CD4-positive, alpha-beta T cell (primary cell): ENCODE measurements around the gene IL4R. TPM values are rescaled to one million over a fixed set of nuclear protein-coding genes. Genes with fewer than 3 reads are reported as not detected.
A peak's percentile ranks its signal among the peaks of the same experiment; 100 is the strongest.

ENCODE experiments used
- ATAC-seq: fragments of 200-7000 bp; cut with Tn5 transposase; one replicate; pipeline ENCODE4 v1.10.0; 2022; ENCODE audit warnings: mild to moderate bottlenecking; ENCODE audit not compliant: poor library complexity
- CTCF ChIA-PET: fragments of 350-600 bp; sonication (Branson Sonifier 250); formaldehyde crosslinking; loops from one replicate; lab custom pipeline; 2021; ENCODE audit warnings: antibody characterized with exemption, inconsistent platforms; lab: Charles Lee
- POLR2A ChIA-PET: fragments of 350-600 bp; sonication (Branson Sonifier 250); formaldehyde crosslinking; loops from one replicate; lab custom pipeline; 2021; ENCODE audit warnings: antibody characterized with exemption, inconsistent platforms; lab: Charles Lee
- DNase-seq, 14 experiments: peaks; one replicate each; pipeline ENCODE4 v3.0.0-alpha.2; 2013 to 2020; ENCODE audit warnings: mixed read lengths in 2 of 14
- H3K27ac ChIP-seq, 2 donors: one replicate each; pipeline versions ENCODE4 v1.5.1 to v1.7.0; 2013; ENCODE audit warnings: low read length in 2 of 2, low read depth in 1 of 2, mild to moderate bottlenecking in 1 of 2
- H3K27me3 ChIP-seq, 2 experiments: 1 replicate in 1 of 2; 2 replicates in 1 of 2; pipeline versions ENCODE4 v1.6.1 to v1.7.0; 2013; ENCODE audit warnings: low read length in 2 of 2, control low read depth in 1 of 2, mild to moderate bottlenecking in 1 of 2, moderate library complexity in 1 of 2; ENCODE audit not compliant: insufficient read depth in 2 of 2, control insufficient read depth in 1 of 2
- H3K36me3 ChIP-seq: one replicate; pipeline ENCODE4 v1.6.1; 2013; ENCODE audit warnings: low read length, control low read depth; ENCODE audit not compliant: insufficient read depth
- H3K4me1 ChIP-seq: one replicate; pipeline ENCODE4 v1.6.1; 2013; ENCODE audit warnings: low read length, control low read depth; ENCODE audit not compliant: insufficient read depth
- H3K4me3 ChIP-seq: one replicate; pipeline ENCODE4 v1.5.1; 2013; ENCODE audit warnings: mild to moderate bottlenecking, low read length, moderate library complexity
- H3K9me3 ChIP-seq, 2 experiments: 1 replicate in 1 of 2; 2 replicates in 1 of 2; pipeline versions ENCODE4 v1.6.1 to v1.7.0; 2013; ENCODE audit warnings: low read length in 2 of 2, mild to moderate bottlenecking in 2 of 2, control low read depth in 1 of 2, moderate library complexity in 1 of 2; ENCODE audit not compliant: control insufficient read depth in 1 of 2, insufficient read depth in 1 of 2
- H3K27ac Mint-ChIP-seq: one replicate; pipeline ENCODE4 v1.8.0; 2020; ENCODE audit warnings: mixed read lengths
- H3K27me3 Mint-ChIP-seq: one replicate; pipeline ENCODE4 v1.8.0; 2021; ENCODE audit warnings: mixed read lengths
- H3K36me3 Mint-ChIP-seq: one replicate; pipeline ENCODE4 v1.8.0; 2021; ENCODE audit warnings: low read depth, mixed read lengths
- H3K4me1 Mint-ChIP-seq: one replicate; pipeline ENCODE4 v1.8.0; 2021; ENCODE audit warnings: low read depth, mixed read lengths
- H3K4me3 Mint-ChIP-seq: one replicate; pipeline ENCODE4 v1.8.0; 2020; ENCODE audit warnings: mild to moderate bottlenecking, mixed read lengths
- H3K9me3 Mint-ChIP-seq: one replicate; pipeline ENCODE4 v1.8.0; 2020; ENCODE audit warnings: mixed read lengths
- intact Hi-C, 2 experiments: fragments of 100-400 bp; cut with DNase I in 1 of 2; cut with micrococcal nuclease in 1 of 2; formaldehyde crosslinking; loops; one replicate each; pipeline versions ENCODE4 v1.15.1 to v1.9.0; 2023 to 2025; cut with DNase I, micrococcal nuclease
- total RNA-seq, 174 experiments: library from RNA in 2 of 174; stranded (reverse) in 2 of 174; gene quantifications; one replicate each; pipeline ENCODE4 v1.2.3 and lab custom pipeline; 2021 to 2026
- TF ChIP-seq, protein P1 (sequence below): fragments of 200-600 bp; IDR thresholded peaks from one replicate; pipeline ENCODE4 v1.8.0; 2022; ENCODE audit warnings: antibody characterized with exemption, mild to moderate bottlenecking

Gene IL4R
- total RNA-seq, 2 experiments from 2014 or later, result 145 to 147 TPM

DNA sequence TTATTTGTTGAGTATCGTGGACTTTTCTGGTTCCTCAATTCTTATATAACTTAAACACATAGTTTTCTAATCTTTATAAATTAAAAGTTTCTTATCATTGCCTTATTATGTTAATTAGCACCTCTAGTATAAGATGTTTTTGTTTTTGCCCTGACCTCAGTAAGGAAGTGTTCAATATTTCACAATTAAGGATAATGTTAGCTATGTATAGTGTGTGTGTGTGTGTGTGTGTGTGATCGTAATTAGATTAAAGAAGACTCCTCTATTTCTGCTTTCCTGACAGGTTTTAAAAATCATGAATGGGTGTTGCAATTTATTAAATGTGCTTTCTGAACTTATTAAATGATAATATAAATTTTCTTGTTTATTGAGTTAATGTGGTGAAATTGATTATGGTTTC lies 100.2 kb downstream of the IL4R start:
- H3K36me3 Mint-ChIP-seq, result peaks cover 88% of the 10 kb centered on the region
- no peak for ATAC-seq
- Histone ChIP-seq H3K9me3 (peaks cover 0 to 4% of the 10 kb centered on the region in 2 experiments), H3K27ac (no peak overlapping the region), H3K36me3 (peaks cover 21% of the 10 kb centered on the region), H3K27me3 (no peaks in the 10 kb centered on the region), H3K4me1 (peaks cover 3% of the 10 kb centered on the region), H3K4me3 (no peak overlapping the region)
- no peaks in the 10 kb centered on the region for H3K27me3 Mint-ChIP-seq
- peaks cover 72% of the 10 kb centered on the region for H3K4me1 Mint-ChIP-seq
- POLR2A ChIA-PET, result interaction anchor here (1.2 kb wide), 1 partner anchor 12 kb away, joined by 4 read pairs; the partner anchor contains the start of gene IL21R
- no peak for DNase-seq
- intact Hi-C loops, result loop anchor here in 1 of 2 experiments (1.0 kb wide), 1 partner anchor 10 kb away; no protein-coding TSS in a partner anchor
- H3K4me3 Mint-ChIP-seq, result no peak overlapping the region
- peaks cover 15% of the 10 kb centered on the region for H3K9me3 Mint-ChIP-seq
- TF ChIP-seq, protein P1, sequence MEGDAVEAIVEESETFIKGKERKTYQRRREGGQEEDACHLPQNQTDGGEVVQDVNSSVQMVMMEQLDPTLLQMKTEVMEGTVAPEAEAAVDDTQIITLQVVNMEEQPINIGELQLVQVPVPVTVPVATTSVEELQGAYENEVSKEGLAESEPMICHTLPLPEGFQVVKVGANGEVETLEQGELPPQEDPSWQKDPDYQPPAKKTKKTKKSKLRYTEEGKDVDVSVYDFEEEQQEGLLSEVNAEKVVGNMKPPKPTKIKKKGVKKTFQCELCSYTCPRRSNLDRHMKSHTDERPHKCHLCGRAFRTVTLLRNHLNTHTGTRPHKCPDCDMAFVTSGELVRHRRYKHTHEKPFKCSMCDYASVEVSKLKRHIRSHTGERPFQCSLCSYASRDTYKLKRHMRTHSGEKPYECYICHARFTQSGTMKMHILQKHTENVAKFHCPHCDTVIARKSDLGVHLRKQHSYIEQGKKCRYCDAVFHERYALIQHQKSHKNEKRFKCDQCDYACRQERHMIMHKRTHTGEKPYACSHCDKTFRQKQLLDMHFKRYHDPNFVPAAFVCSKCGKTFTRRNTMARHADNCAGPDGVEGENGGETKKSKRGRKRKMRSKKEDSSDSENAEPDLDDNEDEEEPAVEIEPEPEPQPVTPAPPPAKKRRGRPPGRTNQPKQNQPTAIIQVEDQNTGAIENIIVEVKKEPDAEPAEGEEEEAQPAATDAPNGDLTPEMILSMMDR, result no peak
- peak overlapping the region; percentile 63 for H3K27ac Mint-ChIP-seq
- CTCF ChIA-PET, result no interaction called here

Other genes starting within 250 kb of the IL4R start
- not detected for gene C16orf82, start 247.0 kb upstream of the IL4R start, total RNA-seq
- gene KDM8, start 110.4 kb upstream of the IL4R start, total RNA-seq, result 10 to 100 TPM; 15.1 to 17.3 TPM
- 10 to 100 TPM; 31.9 to 33.9 TPM for gene NSMCE1, start 45.2 kb upstream of the IL4R start, total RNA-seq
- gene IL21R, start 88.2 kb downstream of the IL4R start, total RNA-seq, result 10 to 100 TPM; 34.5 to 34.8 TPM
- 10 to 100 TPM; 43.6 to 44.5 TPM for gene GTF3C1, start 235.9 kb downstream of the IL4R start, total RNA-seq
- 10 to 100 TPM; 18.5 to 20.9 TPM for gene KATNIP, start 236.2 kb downstream of the IL4R start, total RNA-seq